ENCODE results near the gene PLAU.
"Not testable (repeated sequence)": the region's sequence is repeated elsewhere in the genome, so short reads cannot be mapped to it uniquely, and the experiment has no call there.

The PLAU gene

DNA sequence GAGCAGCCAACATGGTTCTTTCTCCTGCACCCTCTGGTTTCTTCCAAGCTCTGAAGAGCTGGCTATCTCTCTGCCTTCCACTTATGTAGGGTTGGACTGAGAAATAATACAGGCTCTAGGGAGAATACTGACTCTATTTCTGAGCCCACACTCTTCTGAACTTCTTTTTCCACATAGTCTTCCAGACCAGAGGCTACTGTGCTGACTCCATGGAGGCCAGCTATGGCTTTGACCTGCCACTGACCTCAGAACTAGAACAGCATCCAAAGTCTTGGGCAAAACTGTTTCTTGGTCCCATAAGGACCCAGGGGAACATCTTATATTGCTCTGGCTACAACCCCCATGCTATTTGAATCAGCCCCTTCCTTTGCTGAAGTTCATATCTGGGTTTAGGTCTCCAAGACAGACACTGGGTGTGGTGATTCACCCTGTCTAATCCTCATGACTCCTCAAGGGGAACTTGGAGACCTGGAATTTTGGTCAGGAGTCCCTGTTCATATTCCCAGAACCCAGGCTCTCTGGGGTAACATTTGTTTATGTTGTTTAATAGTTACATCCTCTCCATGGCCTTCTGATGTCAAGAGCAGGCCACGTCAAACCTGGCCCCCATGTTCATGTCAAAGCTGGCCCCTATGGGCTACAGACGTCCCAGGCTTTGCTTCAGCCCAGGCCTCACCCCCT is 12.1 kb upstream of the PLAU start:
- no peak for DNase-seq

DNA sequence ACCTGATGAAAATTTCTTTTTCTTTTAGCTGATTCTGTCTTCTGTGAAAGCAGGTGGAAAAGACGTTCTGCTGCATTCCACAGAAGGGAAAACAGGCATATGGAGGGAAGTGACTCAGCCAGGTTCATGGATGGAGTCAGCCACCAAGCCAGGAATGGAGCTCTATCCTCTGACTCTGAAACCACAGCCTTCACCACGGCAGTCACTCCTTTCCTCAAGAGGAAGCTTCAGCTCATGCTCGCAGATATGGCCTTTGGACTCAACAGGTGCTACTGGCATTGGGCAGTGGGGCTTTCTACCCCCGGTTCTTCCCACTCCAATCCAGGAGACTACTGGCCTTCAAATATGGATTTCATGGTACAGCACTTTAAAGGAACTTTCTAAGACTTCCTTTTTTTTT is 11.5 kb upstream of the PLAU start:
- peak; percentile 93 for DNase-seq

DNA sequence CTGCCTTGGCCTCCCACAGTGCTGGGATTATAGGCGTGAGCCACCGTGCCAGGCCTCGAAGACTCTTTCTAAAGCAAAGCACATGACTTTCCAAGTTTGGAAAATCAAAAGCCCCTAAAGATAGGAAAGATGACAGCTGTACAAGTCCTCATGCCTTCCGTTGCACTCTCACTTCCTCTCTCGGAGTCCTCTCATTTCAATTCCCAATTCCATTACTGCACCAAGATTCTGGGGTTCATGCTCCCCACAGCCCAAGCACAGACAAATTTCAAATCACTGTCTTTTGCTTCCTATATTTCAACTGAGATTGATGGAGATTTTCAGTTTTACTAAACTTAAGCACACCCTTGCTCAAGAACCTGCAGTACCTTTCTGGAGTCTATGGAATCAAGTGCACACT is 10.9 kb upstream of the PLAU start:
- DNase-seq: no peak

DNA sequence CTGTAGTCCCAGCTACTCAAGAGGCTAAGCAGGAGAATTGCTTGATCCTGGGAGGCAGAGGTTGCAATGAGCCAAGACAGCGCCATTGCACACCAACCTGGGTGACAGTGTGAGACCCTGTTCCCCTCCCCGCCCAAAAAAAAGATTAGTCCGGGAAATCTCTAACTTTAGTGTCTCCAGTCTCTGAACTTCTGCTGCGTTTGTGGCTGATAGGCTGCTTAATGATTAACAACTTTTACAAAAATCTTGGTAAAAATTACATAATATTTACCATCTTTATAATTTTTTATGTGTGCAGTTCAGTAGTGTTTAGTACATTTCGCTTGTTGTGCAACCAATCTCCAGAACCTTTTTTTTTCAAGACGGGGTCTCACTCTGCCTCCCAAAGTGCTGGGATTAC is 9.7 kb upstream of the PLAU start:
- DNase-seq: no peak

DNA sequence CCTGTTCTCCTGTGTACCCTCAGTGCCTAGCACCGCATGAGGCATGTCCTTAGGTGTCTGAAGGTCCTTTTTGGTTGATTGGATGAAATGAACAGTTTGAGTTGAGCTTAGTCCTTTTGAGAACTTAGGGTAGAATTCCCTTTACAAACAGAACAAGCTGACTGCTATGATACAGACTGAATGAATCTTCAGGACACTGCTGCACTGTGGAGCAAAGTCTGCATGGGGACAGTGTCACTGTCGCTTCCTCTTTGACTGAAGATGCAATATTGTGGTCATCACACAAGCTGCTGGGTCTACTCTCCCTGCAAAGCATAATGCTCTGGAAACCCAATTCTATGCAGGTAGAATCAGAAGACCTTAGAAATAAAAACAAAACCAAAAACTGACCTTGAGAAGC is 8.6 kb upstream of the PLAU start:
- no peak for DNase-seq

DNA sequence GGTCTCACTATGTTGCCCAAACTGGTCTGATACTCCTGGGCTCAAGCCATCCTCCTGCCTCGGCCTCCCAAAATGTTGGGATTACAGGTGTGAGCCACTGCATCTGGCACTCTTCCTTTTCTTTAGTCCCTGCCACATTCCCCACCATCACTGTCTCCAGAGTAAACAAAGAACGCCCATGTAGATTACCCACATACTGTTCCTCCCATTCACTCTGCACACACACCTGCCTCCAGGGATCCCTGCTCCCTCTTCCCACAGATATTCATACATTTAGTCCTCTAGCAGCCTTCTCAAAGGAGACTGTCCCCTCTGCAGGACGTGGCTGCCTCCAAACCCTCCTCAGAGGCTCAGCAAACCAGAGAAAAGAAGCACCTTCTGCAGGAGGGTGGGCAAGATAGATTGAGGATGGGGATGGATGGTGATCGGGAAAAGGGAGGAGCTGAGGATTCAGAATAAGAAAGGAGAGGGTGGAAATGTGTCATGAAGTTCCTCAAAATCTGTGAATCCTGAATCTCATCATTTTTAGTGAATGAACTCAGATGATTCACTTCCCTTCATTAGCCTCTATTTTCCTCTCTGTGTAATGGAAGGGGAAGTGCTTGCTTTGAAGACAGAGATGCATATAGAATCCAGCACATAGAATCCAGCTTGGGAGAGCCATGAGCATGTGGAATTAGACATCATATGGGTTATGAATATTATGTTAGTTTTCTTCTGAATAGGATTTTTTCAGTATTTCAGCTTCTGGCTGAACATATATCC is 5.5 kb upstream of the PLAU start:
- no peak for DNase-seq

DNA sequence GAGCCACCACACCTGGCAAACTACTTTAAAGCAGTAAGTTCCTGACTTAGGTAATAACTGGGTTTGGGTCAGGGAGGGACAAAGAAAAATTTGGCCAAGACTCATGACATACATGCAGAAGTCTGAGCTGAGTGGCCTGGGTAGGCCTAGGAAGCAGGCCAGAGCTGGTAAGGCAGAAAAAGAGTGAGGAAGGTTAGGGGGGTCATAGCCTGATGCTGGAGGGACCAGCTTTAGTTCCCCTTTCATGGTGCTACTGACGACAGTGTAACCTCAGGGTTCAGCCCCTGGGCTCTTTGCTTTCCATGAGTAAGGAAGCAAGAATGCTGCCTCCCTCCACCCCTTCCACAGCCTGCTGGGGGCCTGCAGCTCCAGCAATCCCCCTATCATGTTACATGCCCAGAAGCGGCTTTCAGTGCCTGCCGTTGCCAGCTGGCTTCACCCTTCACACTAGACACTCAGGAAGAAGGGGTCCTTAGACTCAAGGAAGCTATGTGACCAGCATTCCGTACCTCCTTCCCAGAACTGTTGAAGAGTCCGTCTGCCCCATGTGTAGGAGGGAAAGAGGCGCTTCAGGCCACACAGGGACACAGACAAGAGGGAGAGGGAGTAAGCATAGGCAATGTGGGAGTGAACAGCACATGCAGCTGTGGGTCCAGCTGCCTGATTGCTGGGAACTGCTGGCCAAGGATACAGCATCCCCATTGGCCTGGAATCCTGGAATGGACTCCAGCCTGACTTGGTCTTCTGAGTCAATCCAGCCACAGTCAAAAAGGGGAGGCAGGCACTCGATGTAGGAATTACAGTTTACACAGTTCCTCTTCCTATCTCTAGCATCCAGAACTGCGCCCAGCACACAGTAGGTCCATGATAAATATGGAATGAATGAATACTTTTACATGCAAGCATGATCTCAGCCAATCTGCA is 4.1 kb upstream of the PLAU start:
- DNase-seq: peak; percentile 99

DNA sequence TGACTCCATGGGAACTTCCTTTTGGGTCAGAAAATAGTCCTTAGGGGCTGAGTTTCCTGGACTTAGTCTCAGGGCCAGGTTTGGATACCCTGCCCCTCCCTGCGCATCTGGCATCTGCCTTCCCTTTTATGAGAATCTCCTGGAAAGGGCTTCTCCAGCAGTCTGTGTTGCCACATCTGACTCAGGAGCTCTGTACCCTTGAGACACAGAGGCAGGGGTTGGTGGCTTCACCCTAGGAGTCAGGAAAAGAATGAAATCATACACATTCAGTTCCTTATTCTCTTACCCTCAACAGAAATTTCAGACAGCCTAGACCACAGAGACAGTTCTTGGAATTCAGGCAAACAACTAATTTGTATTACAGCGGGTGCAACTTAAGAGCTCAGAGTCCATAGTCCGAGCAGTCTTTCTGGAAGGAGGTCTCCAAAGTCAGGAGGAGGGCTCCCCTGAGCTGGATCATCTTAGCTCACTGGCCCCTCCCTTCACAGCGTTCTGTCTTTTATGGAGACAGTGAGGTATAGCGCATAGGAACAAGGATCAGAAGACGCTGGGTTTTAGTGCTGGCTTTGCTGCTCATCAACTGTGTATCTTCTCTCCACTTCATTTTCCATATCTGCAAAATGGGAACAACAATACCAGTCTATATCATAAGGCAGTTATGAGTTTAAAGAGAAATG is 3.0 kb upstream of the PLAU start:
- DNase-seq: no peak

DNA sequence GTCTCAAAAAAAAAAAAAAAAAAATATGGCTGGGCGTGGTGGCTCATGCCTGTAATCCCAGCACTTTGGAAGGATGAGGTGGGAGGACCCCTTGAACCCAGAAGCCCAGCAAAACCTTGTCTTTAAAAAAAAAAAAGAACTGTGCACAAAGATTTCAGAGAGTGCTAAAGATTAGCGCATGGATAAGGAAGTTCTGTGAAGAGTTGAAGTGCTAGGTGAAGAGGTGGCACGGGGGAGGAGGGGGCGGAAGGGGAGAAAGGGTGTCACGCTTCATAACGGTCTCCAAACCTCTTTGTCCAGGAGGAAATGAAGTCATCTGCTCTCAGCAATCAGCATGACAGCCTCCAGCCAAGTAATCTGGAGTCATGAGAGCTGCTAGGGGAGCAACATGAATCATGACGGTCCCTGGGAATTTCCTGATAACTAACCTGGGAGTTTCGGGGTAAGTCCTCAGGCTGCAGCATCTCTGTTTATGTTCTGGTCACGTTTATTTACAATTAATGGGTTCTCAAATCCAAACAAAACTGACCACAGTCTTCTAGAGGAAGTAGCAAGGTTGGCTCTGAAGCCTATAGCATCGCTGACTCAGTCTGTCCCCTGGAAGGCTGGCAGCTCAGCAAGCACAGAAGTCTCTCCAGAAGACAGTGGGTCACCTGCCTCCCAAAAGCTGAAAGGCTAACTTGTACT is 1.9 kb upstream of the PLAU start:
- peak; percentile 84 for DNase-seq

DNA sequence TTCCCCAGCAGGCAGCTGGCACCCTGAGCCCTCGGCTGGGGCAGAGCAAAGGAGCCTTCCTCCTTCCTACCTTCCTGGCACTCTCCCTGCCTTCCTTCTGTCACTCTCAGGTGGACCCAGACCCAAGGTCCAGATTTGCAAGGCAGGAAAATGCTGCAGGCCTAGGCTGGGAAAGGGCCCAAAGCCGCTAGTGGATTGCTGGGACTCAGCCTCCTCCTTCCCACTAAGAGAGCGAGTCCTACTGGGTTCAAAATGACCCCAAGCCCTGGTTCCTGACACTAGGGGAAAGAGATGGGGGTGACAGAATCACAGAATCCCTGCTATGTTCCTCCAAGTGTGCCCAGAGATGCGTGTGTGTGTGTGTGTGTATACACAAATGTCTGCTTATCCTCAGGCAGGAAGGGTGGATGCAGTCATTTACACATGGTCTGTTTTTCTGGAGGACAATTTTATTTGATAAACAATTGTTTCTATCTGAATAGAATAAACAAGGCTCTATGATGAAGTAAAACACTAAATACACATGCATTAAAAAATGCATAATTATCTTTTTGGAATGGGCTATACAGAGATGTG is 1.3 kb upstream of the PLAU start:
- no peak for DNase-seq

DNA sequence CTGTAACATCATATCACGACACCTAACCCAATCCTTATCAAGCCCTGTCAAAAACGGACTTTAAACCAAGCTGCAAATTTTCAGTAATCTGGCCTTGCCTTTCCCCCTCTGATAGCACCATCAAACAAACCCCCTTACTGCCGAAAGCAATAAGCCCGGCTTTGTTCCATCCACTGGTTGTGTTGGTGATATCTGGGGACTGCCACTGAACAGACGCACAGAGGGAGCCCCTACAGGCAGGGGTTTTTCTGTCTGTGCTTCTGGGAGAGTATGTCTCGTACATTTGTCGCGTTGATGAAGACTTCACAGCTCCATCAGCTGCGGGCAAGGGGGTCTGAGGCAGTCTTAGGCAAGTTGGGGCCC is 550 bp upstream of the PLAU start:
- no peak for DNase-seq

DNA sequence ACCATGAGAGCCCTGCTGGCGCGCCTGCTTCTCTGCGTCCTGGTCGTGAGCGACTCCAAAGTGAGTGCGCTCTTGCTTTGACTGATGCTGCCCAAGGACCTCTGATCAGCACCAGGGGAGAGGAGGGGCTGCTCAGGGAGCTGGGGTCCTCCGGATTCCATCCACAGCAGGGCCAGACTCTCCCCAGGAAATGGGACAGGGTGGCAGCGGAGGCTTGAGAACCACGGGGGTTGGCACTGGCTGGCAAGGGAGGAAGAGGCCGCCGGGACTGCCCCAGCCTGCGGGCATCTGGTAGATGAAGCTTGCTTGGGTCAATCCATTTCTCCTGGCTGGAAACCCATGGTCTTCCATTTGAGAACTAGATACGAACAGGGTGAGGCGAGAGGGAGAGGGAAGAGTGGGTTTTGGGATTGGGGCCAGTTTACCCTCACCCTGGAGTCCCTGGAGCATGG is 647 bp downstream of the PLAU start:
- no peak for DNase-seq

DNA sequence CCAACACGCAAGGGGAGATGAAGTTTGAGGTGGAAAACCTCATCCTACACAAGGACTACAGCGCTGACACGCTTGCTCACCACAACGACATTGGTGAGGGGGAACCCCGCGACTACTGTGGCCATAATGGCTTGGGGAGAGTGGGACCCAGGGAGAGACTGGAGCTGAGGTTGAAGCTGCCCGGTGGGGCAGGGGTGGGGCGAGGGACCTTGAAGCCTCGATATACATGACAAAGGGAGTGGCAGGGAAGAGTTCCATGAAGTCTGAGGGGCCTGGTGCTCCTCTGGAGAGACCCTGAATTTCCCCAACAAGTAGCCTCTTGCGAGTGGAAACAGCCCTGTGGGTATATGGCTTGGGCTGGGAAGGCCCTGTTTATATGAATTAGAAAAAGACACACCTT is 3.1 kb downstream of the PLAU start:
- no peak for DNase-seq

DNA sequence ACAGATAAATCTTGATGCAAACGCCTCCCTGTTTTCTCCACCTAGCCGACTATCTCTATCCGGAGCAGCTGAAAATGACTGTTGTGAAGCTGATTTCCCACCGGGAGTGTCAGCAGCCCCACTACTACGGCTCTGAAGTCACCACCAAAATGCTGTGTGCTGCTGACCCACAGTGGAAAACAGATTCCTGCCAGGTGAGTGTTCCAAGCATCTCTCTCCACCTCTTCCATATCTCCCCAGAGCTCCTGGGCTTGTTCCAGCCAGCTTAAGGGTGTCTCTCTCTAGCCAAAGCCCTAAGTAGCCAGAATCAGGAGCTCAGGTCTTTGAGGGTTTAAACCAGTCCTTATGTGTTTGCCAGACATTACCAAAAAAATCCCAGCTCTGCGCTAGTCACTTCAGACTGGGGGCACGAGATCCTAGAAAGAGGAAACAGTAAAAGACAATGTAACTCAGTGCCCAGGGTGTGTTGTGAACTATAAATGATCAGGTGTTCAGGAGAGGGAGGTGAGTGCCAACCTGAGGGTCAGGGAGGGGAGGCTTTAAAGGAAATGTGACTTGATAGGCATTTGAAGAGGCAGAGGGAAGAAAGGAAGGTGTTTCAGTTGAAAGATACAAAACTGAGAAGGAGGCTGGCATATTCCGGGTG is 4.4 kb downstream of the PLAU start:
- DNase-seq: no peak

DNA sequence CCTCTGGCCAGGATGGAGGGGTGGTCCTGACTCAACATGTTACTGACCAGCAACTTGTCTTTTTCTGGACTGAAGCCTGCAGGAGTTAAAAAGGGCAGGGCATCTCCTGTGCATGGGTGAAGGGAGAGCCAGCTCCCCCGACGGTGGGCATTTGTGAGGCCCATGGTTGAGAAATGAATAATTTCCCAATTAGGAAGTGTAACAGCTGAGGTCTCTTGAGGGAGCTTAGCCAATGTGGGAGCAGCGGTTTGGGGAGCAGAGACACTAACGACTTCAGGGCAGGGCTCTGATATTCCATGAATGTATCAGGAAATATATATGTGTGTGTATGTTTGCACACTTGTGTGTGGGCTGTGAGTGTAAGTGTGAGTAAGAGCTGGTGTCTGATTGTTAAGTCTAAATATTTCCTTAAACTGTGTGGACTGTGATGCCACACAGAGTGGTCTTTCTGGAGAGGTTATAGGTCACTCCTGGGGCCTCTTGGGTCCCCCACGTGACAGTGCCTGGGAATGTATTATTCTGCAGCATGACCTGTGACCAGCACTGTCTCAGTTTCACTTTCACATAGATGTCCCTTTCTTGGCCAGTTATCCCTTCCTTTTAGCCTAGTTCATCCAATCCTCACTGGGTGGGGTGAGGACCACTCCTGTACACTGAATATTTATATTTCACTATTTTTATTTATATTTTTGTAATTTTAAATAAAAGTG is 6.0 kb downstream of the PLAU start:
- DNase-seq: no peak

DNA sequence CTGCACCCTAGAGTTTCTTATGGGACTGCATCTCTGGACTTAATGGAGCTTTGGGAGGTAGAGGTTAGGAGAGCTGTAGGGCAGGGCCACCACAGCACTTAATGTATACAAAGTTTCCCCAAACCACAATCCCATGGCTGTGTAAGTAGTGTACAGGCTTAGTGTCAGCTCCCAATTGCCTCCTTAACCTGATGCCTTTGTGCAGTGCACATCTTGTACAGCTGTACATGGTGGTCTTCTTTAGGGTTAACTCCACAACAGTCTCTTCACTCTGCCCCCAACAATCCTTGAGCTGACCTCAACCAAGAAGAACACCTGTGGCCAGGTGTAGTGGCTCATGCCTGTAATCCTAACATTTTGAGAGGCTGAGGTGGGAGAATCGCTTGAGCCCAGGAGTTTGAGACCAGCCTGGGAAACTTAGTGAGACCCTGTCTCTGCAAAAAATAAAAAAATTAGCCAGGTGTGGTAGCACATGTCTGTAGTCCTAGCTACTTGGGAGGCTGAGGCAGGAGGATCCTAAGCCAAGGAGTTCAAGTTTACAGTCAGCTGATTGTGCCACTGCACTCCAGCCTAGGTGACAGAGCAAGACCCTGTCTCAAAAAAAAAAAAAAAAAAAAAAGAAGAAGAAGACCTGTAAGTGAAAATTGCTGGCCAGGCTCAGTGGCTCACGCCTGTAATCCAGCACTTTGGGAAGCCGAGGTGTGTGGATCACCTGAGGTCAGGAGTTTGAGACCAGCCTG is 6.8 kb downstream of the PLAU start:
- no peak for DNase-seq

DNA sequence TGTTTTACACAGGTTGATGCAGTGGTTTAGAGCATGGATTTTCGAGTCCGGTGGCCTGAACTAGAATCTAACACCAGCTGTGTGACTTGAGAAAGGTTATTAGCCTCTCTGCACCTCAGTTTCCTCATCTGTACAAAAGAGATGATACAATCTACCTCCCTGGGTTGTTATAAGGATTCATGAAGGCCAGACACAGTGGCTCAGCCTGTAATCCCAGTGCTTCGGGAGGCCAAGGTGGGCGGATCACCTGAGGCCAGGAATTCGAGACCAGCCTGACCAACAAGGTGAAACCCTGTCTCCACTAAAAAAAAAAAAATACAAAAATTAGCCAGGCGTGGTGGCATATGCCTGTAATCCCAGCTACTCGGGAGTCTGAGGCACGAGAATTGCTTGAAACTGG is 8.5 kb downstream of the PLAU start:
- DNase-seq: not testable (repeated sequence)

DNA sequence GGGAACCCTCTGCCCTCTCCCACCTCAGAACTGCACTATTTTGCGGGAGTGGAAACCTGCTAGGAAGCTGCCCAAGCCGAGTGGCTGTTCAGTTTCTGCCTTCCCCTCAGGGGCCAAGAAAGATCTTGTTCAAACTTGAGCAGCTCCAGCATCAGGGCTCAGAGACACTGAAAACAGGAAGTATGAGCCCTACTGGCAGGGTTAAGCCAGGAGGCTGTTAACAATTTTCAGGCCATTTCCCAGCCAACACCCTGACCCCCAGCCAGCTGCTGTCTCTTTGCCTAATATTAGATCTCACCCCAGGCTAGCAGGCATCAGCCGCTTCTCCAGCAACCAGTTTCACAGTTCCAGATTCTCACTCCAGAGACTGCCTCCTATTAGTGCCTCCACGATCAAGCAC is 9.2 kb downstream of the PLAU start:
- peak; percentile 81 for DNase-seq

DNA sequence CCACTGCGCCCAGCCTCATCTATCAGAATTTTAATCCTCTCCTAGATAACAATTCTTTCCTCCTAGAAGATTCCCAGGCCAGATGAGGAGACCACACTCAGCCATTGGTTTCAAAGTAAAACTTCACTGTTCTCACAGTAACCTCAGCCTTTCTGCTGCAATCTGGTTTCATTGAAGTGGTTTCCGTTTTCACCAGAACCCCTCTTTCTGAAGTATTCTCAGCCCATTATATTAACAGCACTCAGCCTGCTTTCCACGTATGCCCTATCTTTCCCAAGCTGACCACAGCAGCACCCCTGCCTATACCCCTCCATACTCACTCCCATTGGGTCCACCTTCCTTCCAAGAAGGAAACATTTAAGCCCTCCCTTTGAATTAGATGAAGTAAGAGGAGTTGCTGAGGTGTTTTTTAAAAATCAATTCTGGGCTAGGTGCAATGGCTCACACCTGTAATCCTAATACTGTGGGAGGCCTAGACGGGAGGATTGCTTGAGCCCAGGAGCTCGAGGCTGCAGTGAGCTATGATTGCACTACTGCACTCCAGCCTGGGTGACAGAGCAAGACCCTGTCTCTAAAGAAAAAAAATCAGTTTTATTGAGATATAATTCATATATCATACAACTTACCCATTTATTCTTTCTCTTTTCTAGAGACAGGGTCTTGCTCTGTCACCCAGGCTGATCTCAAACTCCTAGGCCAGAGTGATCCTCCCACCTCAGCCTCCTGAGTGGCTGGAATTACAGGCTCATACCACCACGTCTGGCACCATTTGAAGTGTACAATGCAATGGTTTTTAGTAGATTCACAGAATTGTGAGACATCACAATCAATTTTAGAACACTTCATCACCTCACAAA is 11.3 kb downstream of the PLAU start:
- DNase-seq: no peak

All from islet precursor cell (in vitro differentiated cells).